ENCODE measurements around the gene LAMP5.

LAMP5 gene

GRCh38 chr20:9574181-9574580 is 59.8 kb downstream of the LAMP5 start:
- no peak overlapping the region for H2AFZ ChIP-seq (ENCODE audit: low read depth, low read length, severe bottlenecking)
- H3K9me2 ChIP-seq (replicated peaks; ENCODE audit: insufficient read depth, low read length), result no peaks in the 10 kb centered on the region
- H4K20me1 ChIP-seq (ENCODE audit: low read depth, low read length), result no peaks in the 10 kb centered on the region
- no peaks in the 10 kb centered on the region for H3K79me2 ChIP-seq (ENCODE audit: insufficient read depth, low read length)
- no peak overlapping the region for H3K9ac ChIP-seq (ENCODE audit: low read length)
- TF ChIP-seq CTCF (IDR thresholded peaks at IDR 0.05; ENCODE audit: insufficient read depth, low read length, poor library complexity, severe bottlenecking) (no peak), EZH2phosphoT487 (conservative IDR thresholded peaks at IDR 0.05; ENCODE audit: low read length) (no peak)
- no peaks in the 10 kb centered on the region for H3F3A ChIP-seq (ENCODE audit: insufficient read depth)
- no peak overlapping the region for H3K4me2 ChIP-seq (ENCODE audit: low read depth, low read length, poor library complexity, severe bottlenecking)
- no peak overlapping the region for H3K27ac ChIP-seq (ENCODE audit: low read depth, low read length)
- H3K36me3 ChIP-seq (ENCODE audit: low read length), result no peaks in the 10 kb centered on the region
- no peaks in the 10 kb centered on the region for H3K27me3 ChIP-seq (ENCODE audit: low read length)
- H3K4me3 ChIP-seq (ENCODE audit: insufficient read depth, low read length, poor library complexity, severe bottlenecking), result no peak overlapping the region
- no peaks in the 10 kb centered on the region for H3K9me3 ChIP-seq (ENCODE audit: insufficient read depth, low read length)

- no peak overlapping the region for H3K4me3 ChIP-seq (ENCODE audit: insufficient read depth, low read length, poor library complexity, severe bottlenecking)
- TF ChIP-seq CTCF (IDR thresholded peaks at IDR 0.05; ENCODE audit: insufficient read depth, low read length, poor library complexity, severe bottlenecking) (no peak), EZH2phosphoT487 (conservative IDR thresholded peaks at IDR 0.05; ENCODE audit: low read length) (no peak)
- no peaks in the 10 kb centered on the region for H3F3A ChIP-seq (ENCODE audit: insufficient read depth)
- no peak overlapping the region for H3K27ac ChIP-seq (ENCODE audit: low read depth, low read length)
- H3K4me2 ChIP-seq (ENCODE audit: low read depth, low read length, poor library complexity, severe bottlenecking), result no peak overlapping the region
- no peaks in the 10 kb centered on the region for H4K20me1 ChIP-seq (ENCODE audit: low read depth, low read length)
- H3K79me2 ChIP-seq (ENCODE audit: insufficient read depth, low read length), result no peaks in the 10 kb centered on the region
- H3K36me3 ChIP-seq (ENCODE audit: low read length), result no peaks in the 10 kb centered on the region
- no peaks in the 10 kb centered on the region for H3K9me3 ChIP-seq (ENCODE audit: insufficient read depth, low read length)
- no peaks in the 10 kb centered on the region for H3K9me2 ChIP-seq (replicated peaks; ENCODE audit: insufficient read depth, low read length)
- no peak overlapping the region for H3K9ac ChIP-seq (ENCODE audit: low read length)
- H2AFZ ChIP-seq (ENCODE audit: low read depth, low read length, severe bottlenecking), result no peak overlapping the region
- H3K27me3 ChIP-seq (ENCODE audit: low read length), result no peaks in the 10 kb centered on the region
Observed at GRCh38 chr20:9574776-9575175, 60.4 kb downstream of the LAMP5 start.

- Histone ChIP-seq H3K36me3 (ENCODE audit: low read length) (no peaks in the 10 kb centered on the region), H3F3A (ENCODE audit: insufficient read depth) (no peaks in the 10 kb centered on the region), H3K27ac (ENCODE audit: low read depth, low read length) (no peak overlapping the region), H2AFZ (ENCODE audit: low read depth, low read length, severe bottlenecking) (no peak overlapping the region), H3K9me2 (replicated peaks; ENCODE audit: insufficient read depth, low read length) (no peaks in the 10 kb centered on the region), H3K9ac (ENCODE audit: low read length) (no peak overlapping the region), H4K20me1 (ENCODE audit: low read depth, low read length) (no peaks in the 10 kb centered on the region), H3K4me2 (ENCODE audit: low read depth, low read length, poor library complexity, severe bottlenecking) (no peak overlapping the region), H3K9me3 (ENCODE audit: insufficient read depth, low read length) (no peaks in the 10 kb centered on the region), H3K27me3 (ENCODE audit: low read length) (no peaks in the 10 kb centered on the region), H3K79me2 (ENCODE audit: insufficient read depth, low read length) (no peaks in the 10 kb centered on the region), H3K4me3 (ENCODE audit: insufficient read depth, low read length, poor library complexity, severe bottlenecking) (no peak overlapping the region)
- TF ChIP-seq CTCF (IDR thresholded peaks at IDR 0.05; ENCODE audit: insufficient read depth, low read length, poor library complexity, severe bottlenecking) (no peak), EZH2phosphoT487 (conservative IDR thresholded peaks at IDR 0.05; ENCODE audit: low read length) (no peak)
Observed at GRCh38 chr20:9575836-9576235, 61.4 kb downstream of the LAMP5 start.

Measured in SU-DHL-6 (cell line).